ENCODE measurements around the gene FBH1. TPM values are rescaled to one million over a fixed set of nuclear protein-coding genes. Genes with fewer than 3 reads are reported as not detected.
"Not testable (repeated sequence)": the region's sequence is repeated elsewhere in the genome, so short reads cannot be mapped to it uniquely, and the experiment has no call there.

Gene FBH1
- total RNA-seq, 1 experiment from 2014 or later: 84.0 TPM

DNA sequence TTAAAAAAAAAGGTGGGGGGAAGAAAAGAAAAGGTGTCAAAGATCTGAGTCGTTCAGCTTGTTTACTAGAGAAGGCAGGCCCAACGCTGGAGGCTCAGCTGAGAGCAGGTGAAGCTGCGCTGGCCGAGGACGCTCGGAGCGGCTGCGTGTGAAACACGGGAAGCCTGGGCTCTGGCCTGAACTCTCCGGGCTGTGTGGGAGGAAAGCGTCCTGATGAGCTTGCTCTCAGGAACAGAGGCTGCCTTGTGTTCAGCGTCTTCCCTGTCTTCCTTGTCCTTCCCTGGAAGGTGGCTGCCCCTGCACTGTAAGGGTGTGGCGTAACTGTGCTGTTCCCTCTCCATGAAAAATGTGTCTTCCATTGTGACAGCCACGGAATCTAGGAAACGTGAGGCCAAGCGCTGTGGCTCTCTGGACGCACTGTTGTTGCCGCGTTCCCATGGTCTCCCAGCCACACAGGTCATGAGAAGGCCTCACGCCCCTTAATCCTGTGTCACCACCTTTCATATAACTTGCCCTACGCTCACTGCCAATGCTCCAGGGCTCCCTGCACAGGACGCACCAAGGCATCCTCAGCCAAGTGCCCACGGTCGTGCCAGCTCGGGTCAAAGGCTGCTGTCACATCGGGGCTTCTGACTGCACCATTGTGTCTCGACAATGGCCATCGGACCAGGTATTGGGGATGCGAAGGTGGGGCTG lies 71.5 kb downstream of the FBH1 start:
- Histone ChIP-seq H3K4me1 (ENCODE audit: insufficient read depth, low read length, poor library complexity, severe bottlenecking) (no peaks in the 10 kb centered on the region), H3K27ac (ENCODE audit: low read depth, low read length, poor library complexity, severe bottlenecking) (no peak overlapping the region), H3K27me3 (replicated peaks; ENCODE audit: insufficient read depth, low read depth, low read length, poor library complexity) (no peaks in the 10 kb centered on the region), H3K36me3 (ENCODE audit: insufficient read depth, low read length, poor library complexity, severe bottlenecking) (no peaks in the 10 kb centered on the region), H3K4me3 (ENCODE audit: low read depth, low read length, poor library complexity, severe bottlenecking) (no peak overlapping the region), H3K9me3 (ENCODE audit: low read depth, low read length, poor library complexity, severe bottlenecking) (no peaks in the 10 kb centered on the region)
- no TSS peak for BruUV-seq (replicated peaks)
- intact Hi-C loops (cut with micrococcal nuclease; ENCODE audit: unreplicated experiment): no loop called here
- ChIA-PET POLR2A (ENCODE audit: low non-redundant PET) (no interaction called here), CTCF (no interaction called here)
- DNase-seq (ENCODE audit: low spot score): no peak
- TF ChIP-seq, protein P1, sequence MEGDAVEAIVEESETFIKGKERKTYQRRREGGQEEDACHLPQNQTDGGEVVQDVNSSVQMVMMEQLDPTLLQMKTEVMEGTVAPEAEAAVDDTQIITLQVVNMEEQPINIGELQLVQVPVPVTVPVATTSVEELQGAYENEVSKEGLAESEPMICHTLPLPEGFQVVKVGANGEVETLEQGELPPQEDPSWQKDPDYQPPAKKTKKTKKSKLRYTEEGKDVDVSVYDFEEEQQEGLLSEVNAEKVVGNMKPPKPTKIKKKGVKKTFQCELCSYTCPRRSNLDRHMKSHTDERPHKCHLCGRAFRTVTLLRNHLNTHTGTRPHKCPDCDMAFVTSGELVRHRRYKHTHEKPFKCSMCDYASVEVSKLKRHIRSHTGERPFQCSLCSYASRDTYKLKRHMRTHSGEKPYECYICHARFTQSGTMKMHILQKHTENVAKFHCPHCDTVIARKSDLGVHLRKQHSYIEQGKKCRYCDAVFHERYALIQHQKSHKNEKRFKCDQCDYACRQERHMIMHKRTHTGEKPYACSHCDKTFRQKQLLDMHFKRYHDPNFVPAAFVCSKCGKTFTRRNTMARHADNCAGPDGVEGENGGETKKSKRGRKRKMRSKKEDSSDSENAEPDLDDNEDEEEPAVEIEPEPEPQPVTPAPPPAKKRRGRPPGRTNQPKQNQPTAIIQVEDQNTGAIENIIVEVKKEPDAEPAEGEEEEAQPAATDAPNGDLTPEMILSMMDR (conservative IDR thresholded peaks at IDR 0.05; ENCODE audit: low read depth, low read length): no peak
- TF ChIP-seq EZH2 (IDR thresholded peaks at IDR 0.05; ENCODE audit: borderline replicate concordance, low read depth, low read length, poor library complexity, severe bottlenecking): no peak

DNA sequence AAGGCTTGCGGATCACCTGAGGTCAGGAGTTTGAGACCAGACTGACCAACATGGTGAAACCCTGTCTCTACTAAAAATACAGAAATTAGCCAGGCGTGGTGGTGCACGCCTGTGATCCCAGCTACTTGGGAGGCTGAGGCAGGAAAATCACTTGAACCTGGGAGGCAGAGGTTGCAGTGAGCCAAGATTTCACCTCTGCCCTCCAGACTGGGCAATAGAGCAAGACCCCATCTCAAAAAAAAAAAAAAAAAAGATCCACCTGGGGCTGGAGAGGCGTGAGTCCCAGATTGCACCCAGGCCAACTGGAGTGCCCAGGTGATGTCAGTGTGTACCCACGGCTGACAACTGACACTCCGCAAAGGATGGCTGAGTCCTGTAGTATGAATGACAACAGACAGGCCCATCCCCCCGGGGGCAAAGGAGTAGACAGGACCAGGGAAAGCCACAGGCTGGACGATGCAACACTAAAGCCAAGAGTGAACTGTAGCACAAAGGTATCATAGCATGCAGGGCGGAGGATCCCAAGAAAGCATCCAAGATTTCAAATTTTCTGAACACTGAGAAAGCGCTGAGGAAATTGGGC lies 72.4 kb downstream of the FBH1 start:
- H3K4me3 ChIP-seq (ENCODE audit: low read depth, low read length, poor library complexity, severe bottlenecking); H3K27ac ChIP-seq (ENCODE audit: low read depth, low read length, poor library complexity, severe bottlenecking); H3K36me3 ChIP-seq (ENCODE audit: insufficient read depth, low read length, poor library complexity, severe bottlenecking); POLR2A ChIA-PET (ENCODE audit: low non-redundant PET); CTCF ChIA-PET; intact Hi-C loops (cut with micrococcal nuclease; ENCODE audit: unreplicated experiment); BruUV-seq (replicated peaks); H3K27me3 ChIP-seq (replicated peaks; ENCODE audit: insufficient read depth, low read depth, low read length, poor library complexity); H3K4me1 ChIP-seq (ENCODE audit: insufficient read depth, low read length, poor library complexity, severe bottlenecking); H3K9me3 ChIP-seq (ENCODE audit: low read depth, low read length, poor library complexity, severe bottlenecking); DNase-seq (ENCODE audit: low spot score): not testable (repeated sequence)

DNA sequence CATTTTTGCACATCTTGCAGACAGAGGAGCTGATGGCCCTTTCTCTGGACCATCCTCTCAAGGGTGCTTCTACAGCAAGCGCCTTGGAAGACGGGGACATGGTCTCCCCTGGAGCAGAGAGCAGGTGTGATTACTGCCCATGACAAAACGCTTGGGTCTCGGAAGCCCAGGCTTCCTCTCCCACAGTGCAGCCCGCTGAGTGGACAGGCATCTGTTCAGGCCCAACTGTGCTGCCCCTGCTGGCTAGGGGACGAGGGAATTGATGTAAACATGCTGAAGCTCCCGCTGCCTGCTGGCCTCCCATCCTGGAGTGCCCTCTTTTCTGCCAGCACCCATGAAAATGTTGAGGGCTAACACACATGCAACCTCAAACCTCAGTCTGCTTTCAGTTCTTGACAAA lies 73.0 kb downstream of the FBH1 start:
- Histone ChIP-seq H3K4me1 (ENCODE audit: insufficient read depth, low read length, poor library complexity, severe bottlenecking) (no peaks in the 10 kb centered on the region), H3K27me3 (replicated peaks; ENCODE audit: insufficient read depth, low read depth, low read length, poor library complexity) (no peaks in the 10 kb centered on the region), H3K27ac (ENCODE audit: low read depth, low read length, poor library complexity, severe bottlenecking) (no peak overlapping the region), H3K36me3 (ENCODE audit: insufficient read depth, low read length, poor library complexity, severe bottlenecking) (no peaks in the 10 kb centered on the region), H3K4me3 (ENCODE audit: low read depth, low read length, poor library complexity, severe bottlenecking) (no peak overlapping the region), H3K9me3 (ENCODE audit: low read depth, low read length, poor library complexity, severe bottlenecking) (no peaks in the 10 kb centered on the region)
- POLR2A ChIA-PET (ENCODE audit: low non-redundant PET): no interaction called here
- BruUV-seq (replicated peaks): no TSS peak
- TF ChIP-seq, protein P1 (conservative IDR thresholded peaks at IDR 0.05; ENCODE audit: low read depth, low read length): no peak
- TF ChIP-seq EZH2 (IDR thresholded peaks at IDR 0.05; ENCODE audit: borderline replicate concordance, low read depth, low read length, poor library complexity, severe bottlenecking): no peak
- intact Hi-C loops (cut with micrococcal nuclease; ENCODE audit: unreplicated experiment): no loop called here
- no peak for DNase-seq (ENCODE audit: low spot score)
- CTCF ChIA-PET: no interaction called here

DNA sequence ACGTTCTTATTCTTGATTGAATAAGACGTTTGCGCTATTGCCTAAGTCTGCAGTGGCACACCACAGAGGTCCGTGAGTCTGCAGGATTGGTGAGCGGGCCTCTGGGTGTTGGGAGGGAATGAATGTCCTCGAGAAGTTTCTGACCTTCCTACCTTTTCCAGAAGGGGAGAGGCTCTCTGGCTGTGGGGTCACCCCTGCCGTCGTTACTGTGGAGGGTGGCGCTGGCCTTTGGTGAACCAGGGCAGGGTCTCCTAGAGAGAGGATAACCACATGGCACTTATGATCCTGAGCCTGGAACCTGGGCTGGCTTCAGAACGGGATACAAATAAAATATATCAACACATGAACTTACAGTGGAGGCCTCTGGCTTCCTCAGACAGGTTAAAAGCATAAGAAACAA lies 73.5 kb downstream of the FBH1 start:
- CTCF ChIA-PET: no interaction called here
- Histone ChIP-seq H3K9me3 (ENCODE audit: low read depth, low read length, poor library complexity, severe bottlenecking) (no peaks in the 10 kb centered on the region), H3K4me1 (ENCODE audit: insufficient read depth, low read length, poor library complexity, severe bottlenecking) (no peaks in the 10 kb centered on the region), H3K4me3 (ENCODE audit: low read depth, low read length, poor library complexity, severe bottlenecking) (no peak overlapping the region), H3K27me3 (replicated peaks; ENCODE audit: insufficient read depth, low read depth, low read length, poor library complexity) (no peaks in the 10 kb centered on the region), H3K27ac (ENCODE audit: low read depth, low read length, poor library complexity, severe bottlenecking) (no peak overlapping the region), H3K36me3 (ENCODE audit: insufficient read depth, low read length, poor library complexity, severe bottlenecking) (no peaks in the 10 kb centered on the region)
- no peak for DNase-seq (ENCODE audit: low spot score)
- no TSS peak for BruUV-seq (replicated peaks)
- POLR2A ChIA-PET (ENCODE audit: low non-redundant PET): no interaction called here
- TF ChIP-seq, protein P1 (conservative IDR thresholded peaks at IDR 0.05; ENCODE audit: low read depth, low read length): no peak
- TF ChIP-seq EZH2 (IDR thresholded peaks at IDR 0.05; ENCODE audit: borderline replicate concordance, low read depth, low read length, poor library complexity, severe bottlenecking): no peak
- intact Hi-C loops (cut with micrococcal nuclease; ENCODE audit: unreplicated experiment): no loop called here
